Ramos (cell line): ENCODE results near the gene PPP1R7.

ENCODE experiments used
- in situ Hi-C: fragments of 300-500 bp; cut with MboI; formaldehyde crosslinking; loops from one replicate; pipeline ENCODE4 v1.14.3; 2022; ENCODE audit warnings: low sequenced_read_pairs; ENCODE audit not compliant: unreplicated experiment

PPP1R7 gene

DNA sequence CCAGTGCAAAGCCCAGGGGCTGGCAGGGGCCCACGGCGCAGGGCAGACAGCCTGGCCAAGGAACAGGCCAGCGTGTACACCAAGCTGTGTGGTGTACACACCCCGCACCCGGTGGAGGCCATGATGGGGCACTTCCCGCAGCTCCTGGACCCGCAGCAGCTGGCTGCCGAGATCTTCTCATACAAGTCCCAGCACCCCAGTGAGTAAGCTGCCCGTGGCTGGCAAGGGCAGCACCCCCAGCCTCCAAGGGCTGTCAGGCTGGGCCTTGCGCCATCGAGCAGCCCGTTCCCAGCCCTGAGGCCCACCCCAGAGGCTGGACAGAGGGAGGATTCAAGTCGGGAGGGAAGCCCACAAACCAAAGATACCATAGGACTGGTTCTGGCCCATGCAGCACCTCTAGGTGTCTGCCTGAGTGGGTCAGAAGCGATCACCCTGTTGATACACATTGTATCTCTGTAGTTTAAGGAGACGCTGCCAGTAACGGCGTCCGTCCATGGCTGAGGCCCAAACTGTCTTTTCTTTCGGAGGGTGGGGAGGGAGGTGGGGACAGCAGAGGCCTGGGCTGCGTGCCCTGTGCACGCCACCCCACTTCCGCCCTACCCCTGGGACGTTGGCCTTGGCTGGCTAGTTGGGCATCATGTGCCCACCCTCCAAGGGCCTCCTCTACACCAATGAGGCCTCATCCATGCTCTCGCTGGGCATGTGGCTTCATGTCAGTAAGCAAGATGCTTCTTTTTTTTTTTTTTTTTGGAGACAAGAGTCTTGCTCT is 31.3 kb upstream of the PPP1R7 start:
- in situ Hi-C loops: no loop called here

DNA sequence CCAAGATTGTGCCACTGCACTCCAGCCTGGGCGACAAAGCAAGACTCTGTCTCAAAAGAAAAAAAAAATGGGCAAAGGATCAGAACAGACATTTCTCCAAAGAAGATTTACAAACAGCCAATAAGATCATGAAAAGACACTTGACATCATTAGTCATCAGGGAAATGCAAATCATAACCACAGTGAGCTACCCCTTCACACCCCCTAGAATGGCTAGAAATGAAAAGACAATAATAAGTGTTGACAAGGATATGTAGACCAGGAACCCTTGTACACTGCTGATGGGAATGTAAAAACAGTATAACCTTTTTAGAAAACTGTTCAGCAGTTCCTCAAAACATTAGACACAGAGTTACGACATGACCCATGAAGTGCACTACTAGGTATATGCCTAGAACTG is 29.8 kb upstream of the PPP1R7 start:
- in situ Hi-C loops: no loop called here

DNA sequence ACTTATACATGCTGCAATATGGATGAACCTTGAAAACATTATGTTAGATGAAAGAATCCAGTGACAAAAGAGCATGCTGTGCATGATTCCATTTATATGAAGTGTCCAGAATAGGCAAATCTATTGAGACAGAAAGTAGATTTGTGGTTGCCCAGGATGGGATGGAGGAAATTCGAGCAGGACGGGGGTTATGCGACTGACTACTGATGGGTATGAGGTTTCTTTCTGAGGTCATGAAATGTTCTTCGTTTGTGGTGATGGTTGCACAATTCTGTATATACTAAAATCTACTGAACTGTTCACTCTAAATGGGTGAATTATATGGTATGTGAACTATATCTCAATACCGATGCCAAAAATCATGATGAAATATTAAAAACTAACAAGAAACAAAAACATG is 29.3 kb upstream of the PPP1R7 start:
- in situ Hi-C loops: no loop called here

DNA sequence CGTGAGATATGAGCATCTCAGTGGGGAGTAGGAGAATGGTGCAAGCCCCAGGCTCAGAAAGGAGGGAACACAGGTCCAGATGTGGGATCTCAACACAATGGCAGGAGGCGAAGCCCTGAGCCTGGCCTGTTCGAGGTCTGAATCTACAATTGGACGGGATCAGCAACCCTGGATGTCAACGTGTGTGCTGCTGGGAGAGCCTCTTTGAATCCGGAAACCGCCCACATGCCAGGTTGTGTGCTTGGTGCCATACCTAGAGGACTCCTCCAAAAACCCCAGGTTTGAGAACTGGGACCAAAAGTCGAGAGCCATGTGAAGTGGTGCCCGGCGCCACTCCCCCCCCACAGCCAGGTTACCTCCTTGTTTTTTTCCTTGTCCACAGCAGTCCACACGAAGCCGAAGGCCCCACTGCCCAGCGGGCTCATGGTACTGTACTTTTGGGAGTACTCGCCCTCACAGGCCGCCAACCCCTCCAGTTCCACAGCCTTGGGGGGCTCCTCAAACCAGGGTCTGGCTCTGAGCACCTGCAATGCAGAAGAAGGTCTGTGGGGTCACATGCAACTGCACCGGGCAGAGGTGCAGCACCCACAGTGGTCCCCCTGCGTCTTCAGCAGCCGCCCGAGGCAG is 27.8 kb upstream of the PPP1R7 start:
- in situ Hi-C loops: no loop called here

DNA sequence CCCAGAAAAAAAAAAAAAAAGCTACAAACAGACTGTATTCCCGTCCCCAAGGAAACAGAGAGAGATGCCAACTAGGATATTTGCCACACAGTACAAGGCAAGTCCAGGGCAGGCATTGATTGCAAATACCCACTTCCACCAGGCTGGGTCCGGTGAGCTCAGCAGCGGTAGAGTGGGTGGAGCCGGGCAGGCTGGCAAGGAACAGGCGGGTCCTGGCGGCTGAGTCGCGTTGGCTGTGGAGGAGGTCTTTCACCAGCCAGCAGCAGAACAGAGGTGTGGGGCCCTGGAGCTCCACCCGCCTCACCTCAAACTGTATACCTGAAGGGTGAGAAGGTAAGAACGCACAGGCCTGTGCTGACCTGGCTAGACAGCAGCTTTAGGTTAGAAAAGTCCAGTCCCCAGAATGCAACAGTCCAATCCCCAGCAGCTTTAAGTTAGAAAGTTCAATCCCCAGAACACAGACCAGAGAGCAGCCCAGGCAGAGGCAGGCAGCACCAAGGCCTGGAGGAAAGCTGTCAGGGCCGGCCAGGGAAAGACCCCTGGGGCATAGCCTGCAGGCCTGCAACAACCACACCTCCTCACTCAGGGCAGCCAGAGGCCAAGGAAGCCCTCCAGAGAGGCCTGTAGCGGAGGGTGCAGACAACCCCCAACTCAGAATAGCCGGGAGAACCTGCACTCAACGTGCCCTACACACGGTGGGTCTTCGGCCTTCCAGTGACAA is 26.3 kb upstream of the PPP1R7 start:
- in situ Hi-C loops: no loop called here

DNA sequence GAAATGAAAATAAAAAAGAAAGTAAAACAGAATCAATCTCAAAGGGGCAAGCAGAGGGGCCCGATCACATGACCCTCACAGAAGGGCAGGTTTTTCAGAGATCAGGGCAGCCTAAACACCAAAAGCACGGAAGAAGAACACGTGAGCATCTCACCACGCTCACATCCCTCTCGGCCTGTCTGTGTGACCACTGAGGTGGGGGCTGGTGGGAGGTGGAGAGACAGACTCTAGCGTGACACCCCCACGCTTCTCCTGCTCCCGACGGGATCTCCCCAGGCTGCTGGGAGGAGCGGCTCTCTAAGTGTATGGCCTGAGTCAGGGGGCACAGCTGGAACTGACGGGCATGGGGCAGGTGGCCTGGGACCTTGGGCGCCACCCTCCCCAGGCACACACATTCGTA is 24.6 kb upstream of the PPP1R7 start:
- in situ Hi-C loops: no loop called here

DNA sequence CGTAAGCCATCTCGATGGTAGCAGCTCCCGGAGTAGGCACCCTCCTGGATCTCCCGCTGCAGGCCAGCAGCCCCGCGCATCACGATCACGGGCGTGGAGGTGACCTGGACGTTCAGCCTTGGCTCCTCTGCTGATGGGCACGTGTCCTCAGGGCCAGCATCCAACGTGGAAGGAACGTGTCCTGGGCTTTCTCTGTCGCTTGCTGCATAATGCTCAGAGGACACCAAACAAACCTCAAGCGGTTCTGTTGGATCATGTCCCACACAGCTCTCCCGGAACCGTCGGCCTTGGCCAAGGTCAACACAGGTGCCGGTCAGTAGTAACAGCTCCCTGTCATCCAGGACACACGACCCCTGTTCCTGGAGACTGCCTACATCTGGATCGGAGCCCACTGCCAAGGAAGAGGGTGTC is 24.1 kb upstream of the PPP1R7 start:
- in situ Hi-C loops: no loop called here

DNA sequence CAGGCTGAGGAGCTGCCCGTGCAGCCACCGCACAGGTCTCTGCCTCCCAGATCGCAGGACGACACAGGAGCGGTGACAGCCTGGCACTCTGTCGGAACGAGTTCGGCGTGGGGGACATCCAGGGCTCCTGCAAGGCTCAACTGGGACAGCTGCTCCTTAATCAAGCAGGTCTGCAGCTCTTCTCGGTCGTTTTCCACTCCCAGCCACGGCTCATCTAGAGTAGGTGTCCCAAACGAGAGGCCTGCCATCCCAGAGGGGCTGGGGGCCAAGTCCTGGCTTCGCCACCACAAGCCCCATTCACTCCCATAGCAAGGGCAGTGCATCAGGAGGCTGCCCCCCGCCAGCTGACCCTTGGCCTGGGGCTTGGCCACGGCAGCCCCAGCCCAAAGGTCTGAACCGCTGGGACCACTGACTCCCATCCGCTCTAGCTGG is 23.5 kb upstream of the PPP1R7 start:
- in situ Hi-C loops: no loop called here

DNA sequence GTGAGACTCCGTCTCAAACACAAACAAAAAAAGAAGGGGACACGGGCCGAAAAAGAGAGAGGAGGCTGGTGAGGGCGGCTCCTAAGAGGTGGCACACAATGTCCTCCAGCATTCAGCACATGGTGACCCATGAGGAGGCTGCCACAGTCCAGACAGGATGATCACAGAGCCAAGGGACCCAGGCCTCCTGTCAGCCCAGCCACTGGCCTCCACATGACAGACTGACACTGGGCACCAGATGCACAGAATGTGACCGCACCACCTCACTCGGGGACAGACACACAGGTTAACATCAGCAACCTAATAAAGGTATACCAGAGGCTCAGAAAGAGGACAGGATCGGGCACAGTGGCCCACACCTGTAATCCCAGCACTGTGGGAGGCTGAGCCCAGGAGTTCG is 22.0 kb upstream of the PPP1R7 start:
- in situ Hi-C loops: no loop called here

DNA sequence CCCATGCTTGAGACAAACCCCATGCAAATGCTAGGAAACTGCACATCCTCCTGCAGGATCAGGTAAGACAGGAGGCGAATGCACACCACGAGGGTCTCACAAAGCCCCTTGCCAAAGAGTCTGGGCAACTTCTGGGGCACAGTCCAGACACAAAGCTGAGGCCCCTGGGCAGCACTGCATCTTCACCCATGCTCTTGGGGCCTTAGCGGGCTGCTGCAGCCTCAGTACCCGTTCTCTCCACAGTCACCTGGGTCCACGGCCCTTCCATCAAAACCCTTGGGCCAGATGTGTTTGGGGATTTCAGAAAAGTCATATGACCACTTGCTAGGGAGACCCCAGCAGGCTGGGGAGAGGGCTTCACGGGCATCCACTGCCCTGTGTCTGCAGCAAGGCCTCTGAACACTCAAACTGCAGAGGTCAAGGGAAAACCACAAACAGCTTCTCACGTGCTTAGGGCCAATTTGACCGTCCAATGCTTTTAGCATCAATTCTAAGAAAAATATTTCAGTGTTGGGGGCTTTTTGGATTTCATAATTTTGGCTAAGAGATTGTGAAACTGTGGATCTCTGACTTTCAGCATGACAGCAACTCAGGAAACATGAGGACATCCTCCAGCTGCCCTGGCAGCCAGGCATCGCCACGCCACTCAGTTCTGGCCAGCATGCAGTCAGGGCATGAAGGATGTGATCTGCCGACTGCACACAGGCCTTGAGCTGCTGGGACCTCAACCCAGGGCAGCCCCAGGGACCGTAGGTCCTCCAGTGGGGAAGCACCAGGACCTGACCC is 21.0 kb upstream of the PPP1R7 start:
- in situ Hi-C loops: no loop called here

DNA sequence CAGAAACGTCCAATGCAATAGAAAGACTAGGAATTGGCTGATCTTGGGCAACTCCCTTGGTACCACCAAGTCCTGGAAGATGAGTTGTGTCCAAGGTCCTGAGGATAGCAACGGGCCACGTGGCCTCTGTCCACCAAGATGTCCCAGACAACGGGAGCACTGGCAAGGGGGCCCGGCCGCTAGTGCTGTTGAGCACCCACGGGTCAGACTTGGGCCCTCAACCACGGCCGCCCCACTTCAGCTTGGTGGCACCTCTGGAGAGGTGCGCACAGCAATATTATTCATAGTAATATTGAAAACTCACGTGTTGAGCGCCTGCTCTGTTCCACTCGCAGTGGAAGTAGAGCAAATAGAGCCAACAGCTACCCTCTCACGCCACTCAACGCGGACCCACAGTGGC is 20.0 kb upstream of the PPP1R7 start:
- in situ Hi-C loops: no loop called here

DNA sequence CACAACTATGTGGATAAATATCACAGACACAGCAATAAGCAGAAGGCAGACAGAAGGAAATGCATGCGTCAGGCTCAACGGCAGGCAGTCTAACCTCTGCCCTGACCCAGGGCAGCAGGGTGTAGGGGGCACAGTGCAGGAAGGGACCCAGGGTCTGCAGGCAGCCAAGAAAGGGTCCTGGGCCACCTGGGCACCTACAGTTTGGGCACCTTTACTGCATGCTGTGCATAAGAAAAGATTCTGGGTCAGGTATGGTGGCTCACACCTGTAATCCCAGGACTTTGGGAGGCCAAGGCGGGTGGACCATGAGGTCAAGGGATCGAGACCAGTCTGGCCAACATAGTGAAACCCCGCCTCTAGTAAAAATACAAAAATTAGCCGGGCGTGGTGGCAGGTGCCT is 18.7 kb upstream of the PPP1R7 start:
- in situ Hi-C loops: no loop called here

DNA sequence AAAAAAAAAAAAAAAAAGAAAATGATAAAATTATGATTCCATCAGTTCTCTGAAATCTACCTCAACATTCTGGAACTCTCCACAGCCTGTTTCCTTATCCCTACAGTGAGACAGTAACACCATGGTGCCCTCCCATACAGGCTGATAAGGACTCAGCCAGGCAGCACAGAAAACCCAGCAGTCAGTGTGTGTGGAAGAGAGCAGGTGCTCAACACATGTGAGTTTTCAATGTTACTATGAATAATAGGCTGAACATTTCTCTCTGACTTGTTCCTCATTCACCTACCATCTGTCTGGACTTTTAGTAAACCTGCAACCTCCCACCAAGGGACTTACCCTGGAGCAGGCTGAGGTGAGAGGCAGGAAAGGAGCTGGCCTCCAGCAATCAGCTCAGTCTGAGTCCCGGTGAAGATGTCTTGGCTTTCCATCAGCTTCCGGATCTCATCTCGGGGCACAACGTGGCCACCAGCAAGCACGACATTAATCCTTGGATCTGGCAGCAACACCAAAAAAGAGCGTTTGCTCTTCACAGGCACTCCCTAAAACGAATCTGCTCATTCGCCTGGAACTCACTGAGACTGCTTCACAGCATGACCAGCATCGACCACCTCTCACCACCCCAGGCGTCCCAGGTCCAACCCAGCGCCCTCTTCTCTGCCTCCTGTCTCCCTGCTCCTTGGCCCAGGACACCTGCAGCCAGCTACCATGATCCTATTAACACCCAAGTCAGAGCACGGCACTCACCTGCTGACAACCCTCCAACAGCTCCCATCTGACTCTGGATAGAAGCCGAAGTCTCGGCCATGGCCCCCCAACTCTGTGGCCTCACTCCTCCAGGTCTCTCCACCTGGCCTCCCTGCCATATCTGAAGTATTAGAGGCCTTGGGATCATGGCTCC is 17.5 kb upstream of the PPP1R7 start:
- in situ Hi-C loops: no loop called here

DNA sequence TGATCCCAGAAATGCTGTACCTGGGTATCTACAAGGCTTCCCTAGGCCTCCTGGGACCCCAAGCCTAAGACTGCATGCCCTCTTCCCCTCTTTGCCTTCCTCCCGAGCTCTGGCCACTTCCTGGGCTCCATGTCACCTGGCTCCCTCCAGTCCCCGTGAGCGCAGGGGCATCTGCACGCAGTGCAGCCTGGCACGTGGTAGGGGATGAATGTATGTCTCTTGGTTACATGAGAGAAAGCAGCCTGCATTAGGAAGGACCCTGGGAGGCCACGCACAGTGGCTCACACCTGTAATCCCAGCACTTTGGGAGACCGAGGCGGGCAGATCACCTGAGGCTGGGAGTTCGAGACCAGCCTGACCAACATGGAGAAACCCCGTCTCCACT is 16.8 kb upstream of the PPP1R7 start:
- in situ Hi-C loops: no loop called here

DNA sequence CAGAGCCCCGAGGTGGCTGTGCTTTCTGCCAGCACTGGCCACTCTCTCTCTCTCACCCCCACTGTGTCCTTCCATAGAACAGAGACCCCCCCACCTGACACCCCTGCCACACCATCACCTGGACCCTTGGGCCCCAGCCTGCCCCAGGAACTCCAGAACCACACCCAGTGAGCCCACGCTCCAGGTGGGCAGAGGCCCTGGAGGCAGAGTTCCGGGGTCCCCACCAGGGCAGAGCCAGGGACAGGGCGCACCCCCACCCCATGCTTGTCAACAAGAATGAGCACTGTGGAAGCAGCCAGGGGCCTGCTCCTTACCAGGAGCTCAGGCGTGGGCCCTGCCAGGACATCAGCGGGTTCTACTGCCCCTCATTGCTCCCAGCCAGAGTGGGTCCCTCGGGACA is 15.6 kb upstream of the PPP1R7 start:
- in situ Hi-C loops: no loop called here

DNA sequence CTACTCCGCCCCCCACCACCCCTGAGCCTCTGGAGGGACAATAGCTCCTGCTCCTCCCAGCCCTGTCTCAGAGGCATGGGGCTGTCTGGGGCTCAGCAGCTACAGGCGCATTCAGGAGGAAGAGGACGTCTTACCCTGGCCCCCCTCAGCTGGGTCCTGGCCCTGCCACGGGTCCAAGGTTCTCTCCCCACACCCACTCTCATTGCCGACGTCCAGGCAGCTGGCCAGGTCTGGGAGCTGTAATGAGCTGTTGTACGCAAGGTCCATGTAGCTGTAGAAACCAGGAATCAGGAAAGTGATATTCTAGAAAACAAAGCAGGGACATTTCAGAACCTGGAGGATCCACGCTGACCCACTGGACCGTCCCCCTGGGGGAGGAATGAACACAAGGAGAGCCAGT is 14.5 kb upstream of the PPP1R7 start:
- in situ Hi-C loops: no loop called here

DNA sequence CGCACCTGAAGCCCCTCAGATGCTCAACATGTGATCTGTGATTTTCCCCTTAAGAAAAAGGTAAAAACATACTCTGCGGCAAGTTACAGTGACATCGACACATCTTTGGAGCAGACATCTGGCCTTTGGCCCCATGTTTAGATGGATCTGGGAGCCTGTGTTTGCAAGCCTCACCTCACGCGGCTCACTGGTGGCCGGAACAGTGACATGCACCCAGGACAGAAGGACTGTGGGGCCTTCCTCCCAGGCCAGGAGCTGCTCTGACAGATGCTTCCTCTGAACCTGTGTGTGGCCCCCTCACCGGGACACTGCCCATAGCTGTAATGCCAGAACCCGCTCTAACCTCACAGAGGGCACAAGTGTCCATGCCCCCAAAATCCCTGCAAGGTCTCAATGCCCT is 14.1 kb upstream of the PPP1R7 start:
- in situ Hi-C loops: no loop called here

DNA sequence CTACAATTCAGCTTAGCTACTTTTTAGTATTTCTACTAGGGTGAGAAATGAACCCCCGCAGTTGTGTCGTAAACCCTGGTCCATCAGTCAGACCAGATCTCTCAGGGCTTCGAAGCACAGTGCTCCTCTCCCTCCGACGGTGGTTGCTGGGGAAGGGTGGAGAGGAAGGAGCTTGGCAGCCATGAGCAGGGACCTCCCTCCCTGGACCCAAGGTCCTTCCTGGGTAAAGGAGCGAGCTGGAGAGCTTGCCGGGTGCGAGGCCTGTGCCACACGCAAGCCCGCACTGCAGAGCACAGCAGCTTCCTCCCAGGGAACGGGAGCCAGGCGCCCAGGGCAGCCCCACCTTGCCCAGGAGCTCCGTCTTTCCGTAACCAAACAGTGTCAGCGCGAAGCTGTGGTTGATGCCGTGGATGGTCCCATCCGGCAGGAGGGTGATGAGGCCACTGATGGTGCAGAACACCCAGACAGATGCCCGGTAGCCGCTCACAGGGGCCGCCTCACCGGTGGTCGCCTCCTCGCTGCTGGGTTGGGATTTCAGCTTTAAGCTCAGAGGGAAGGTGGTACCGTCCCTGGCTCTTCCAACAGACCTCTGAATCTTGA is 13.5 kb upstream of the PPP1R7 start:
- in situ Hi-C loops: no loop called here
